Measurements from ENCODE around the gene ATRN. TPM values are rescaled to one million over a fixed set of nuclear protein-coding genes. Genes with fewer than 3 reads are reported as not detected.
A peak's percentile ranks its signal among the peaks of the same experiment; 100 is the strongest.

Gene ATRN
- total and polyA plus RNA-seq, 4 donors = 8.4 to 104 (median 46.0) TPM

GRCh38 chr20:3539311-3540107 lies 68.7 kb downstream of the ATRN start:
- H3K4me3 ChIP-seq (ENCODE audit: low read depth in 1 of 3, low read length in 3 of 3) = no peak overlapping the region
- no peaks in the 10 kb centered on the region for H3K27me3 ChIP-seq (ENCODE audit: control insufficient read depth in 4 of 4, insufficient read depth in 4 of 4, low read length in 3 of 4)
- peak overlapping the region; percentile 48 to 57 for H3K27ac ChIP-seq (ENCODE audit: low read depth in 1 of 2, low read length in 2 of 2)
- 49% methylated on average over 3 of the region's 3 CpGs for WGBS
- peaks cover 0 to 5% (median under 1%) of the 10 kb centered on the region in 4 donors for H3K36me3 ChIP-seq (ENCODE audit: control insufficient read depth in 4 of 4, insufficient read depth in 3 of 4, low read depth in 1 of 4, low read length in 3 of 4)
- no peak overlapping the region for H3K9ac ChIP-seq (ENCODE audit: low read depth in 1 of 2, low read length in 2 of 2)
- TF ChIP-seq TAF1 (conservative IDR thresholded peaks at IDR 0.05) (no peak), SP1 (IDR thresholded peaks at IDR 0.05) (no peak)
- H3K9me3 ChIP-seq (ENCODE audit: control insufficient read depth in 4 of 4, low read length in 3 of 4) = no peaks in the 10 kb centered on the region
- no peak for DNase-seq (ENCODE audit: low spot score)
- H3K4me1 ChIP-seq (ENCODE audit: control insufficient read depth in 4 of 4, insufficient read depth in 4 of 4, low read length in 3 of 4) = peaks cover 7 to 34% (median 16%) of the 10 kb centered on the region in 4 donors

- H3K27me3 ChIP-seq (ENCODE audit: control insufficient read depth in 4 of 4, insufficient read depth in 4 of 4, low read length in 3 of 4) = no peaks in the 10 kb centered on the region
- peak overlapping the region; percentile 59 to 90 for H3K27ac ChIP-seq (ENCODE audit: low read depth in 1 of 2, low read length in 2 of 2)
- peaks cover 7 to 40% (median 22%) of the 10 kb centered on the region in 4 donors for H3K4me1 ChIP-seq (ENCODE audit: control insufficient read depth in 4 of 4, insufficient read depth in 4 of 4, low read length in 3 of 4)
- H3K4me3 ChIP-seq (ENCODE audit: low read depth in 1 of 3, low read length in 3 of 3) = no peak overlapping the region
- no peak for DNase-seq (ENCODE audit: low spot score)
- H3K9ac ChIP-seq (ENCODE audit: low read depth in 1 of 2, low read length in 2 of 2) = no peak overlapping the region
- peaks cover 0 to 4% (median 0%) of the 10 kb centered on the region in 4 donors for H3K36me3 ChIP-seq (ENCODE audit: control insufficient read depth in 4 of 4, insufficient read depth in 3 of 4, low read depth in 1 of 4, low read length in 3 of 4)
- no peaks in the 10 kb centered on the region for H3K9me3 ChIP-seq (ENCODE audit: control insufficient read depth in 4 of 4, low read length in 3 of 4)
- peak; percentile 79 for TF ChIP-seq SP1 (IDR thresholded peaks at IDR 0.05)
- TF ChIP-seq HNF4A (conservative IDR thresholded peaks at IDR 0.05) = peak; percentile 73 to 94
- TF ChIP-seq TAF1 (conservative IDR thresholded peaks at IDR 0.05) = no peak
- TF ChIP-seq REST (IDR thresholded peaks at IDR 0.05) = peak; percentile 74
- TF ChIP-seq MAX (IDR thresholded peaks at IDR 0.05) = peak; percentile 92
- TF ChIP-seq ATF3 (IDR thresholded peaks at IDR 0.05) = no peak
- peak in 1 of 2 donors; percentile 76 for TF ChIP-seq JUND (IDR thresholded peaks at IDR 0.05)
- peak in 1 of 2 donors; percentile 27 for TF ChIP-seq EGR1 (IDR thresholded peaks at IDR 0.05; ENCODE audit: low read depth in 2 of 2)
- peak; percentile 94 for TF ChIP-seq YY1 (IDR thresholded peaks at IDR 0.05)
- no peak for TF ChIP-seq CTCF (IDR thresholded peaks at IDR 0.05; ENCODE audit: low read depth, low read length, missing input control)
- TF ChIP-seq RXRA (IDR thresholded peaks at IDR 0.05) = peak; percentile 88 to 97
- TF ChIP-seq FOXA1 (IDR thresholded peaks at IDR 0.05) = peak; percentile 81
- TF ChIP-seq HNF4G (IDR thresholded peaks at IDR 0.05) = peak; percentile 36
- TF ChIP-seq GABPA (IDR thresholded peaks at IDR 0.05 in 1 of 2, conservative IDR thresholded peaks at IDR 0.05 in 1 of 2) = peak in 1 of 2 donors; percentile 33
- no peak for TF ChIP-seq NR2F2 (IDR thresholded peaks at IDR 0.05)
- peak in 1 of 2 donors; percentile 53 for TF ChIP-seq RAD21 (IDR thresholded peaks at IDR 0.05)
- peak; percentile 92 for TF ChIP-seq FOXA2 (IDR thresholded peaks at IDR 0.05)
- peak; percentile 83 for TF ChIP-seq ZBTB33 (IDR thresholded peaks at IDR 0.05)
- WGBS = 42% methylated on average over 5 of the region's 5 CpGs
Measured at GRCh38 chr20:3541887-3542721, 71.3 kb downstream of the ATRN start.

Data from liver (tissue), 9 donors.